GM11168 (cell line): ENCODE results near the gene MAGI2.
"Not testable (repeated sequence)": the region's sequence is repeated elsewhere in the genome, so short reads cannot be mapped to it uniquely, and the experiment has no call there.

Experiments
- in situ Hi-C: fragments of 300-500 bp; cut with MboI; formaldehyde crosslinking; loops from one replicate; pipeline ENCODE4 v1.12.0; 2022; ENCODE audit warnings: low sequenced_read_pairs; ENCODE audit not compliant: unreplicated experiment

The MAGI2 gene

DNA sequence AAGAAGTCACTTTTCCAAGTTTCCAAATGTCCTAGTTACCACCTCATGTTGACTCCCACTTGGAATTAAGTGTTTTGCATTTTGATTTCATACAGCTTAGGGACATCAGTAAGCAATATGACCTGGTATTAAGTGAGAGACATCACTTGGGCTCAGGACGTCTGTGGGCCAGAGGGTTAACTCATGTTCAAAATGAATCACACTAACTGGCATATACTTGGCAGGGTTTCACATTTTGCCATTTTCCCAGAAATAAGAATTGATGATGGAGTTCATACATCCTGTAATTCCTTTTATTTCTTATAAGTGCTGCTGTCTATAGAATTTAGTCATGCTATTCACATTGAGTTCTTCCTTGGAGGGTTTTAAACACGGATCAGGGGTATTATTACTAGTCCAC lies 1138.3 kb downstream of the MAGI2 start:
- in situ Hi-C loops: no loop called here

DNA sequence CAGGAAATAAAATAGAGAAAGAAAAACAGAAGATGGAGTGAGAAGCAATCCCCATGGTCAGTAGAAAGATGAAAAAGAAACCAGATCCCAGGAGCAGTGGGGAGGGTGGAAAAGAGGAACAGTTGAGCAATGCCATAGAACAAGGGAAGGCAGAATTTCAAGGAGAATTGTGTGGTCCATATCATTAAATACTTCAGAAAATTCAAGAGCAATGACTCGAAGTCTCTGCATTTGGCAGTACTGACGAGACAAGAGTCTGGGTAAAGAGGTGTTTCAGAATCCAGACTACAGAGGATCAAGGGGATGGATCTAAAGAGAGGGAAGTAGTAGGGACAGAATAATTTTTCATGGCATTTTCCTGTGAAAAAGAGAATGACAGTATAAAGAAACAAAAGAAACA lies 1142.3 kb downstream of the MAGI2 start:
- in situ Hi-C loops: no loop called here

- in situ Hi-C loops: no loop called here
These were observed 1145.6 kb downstream of the MAGI2 start for GRCh38 chr7:78307892-78308291.

DNA sequence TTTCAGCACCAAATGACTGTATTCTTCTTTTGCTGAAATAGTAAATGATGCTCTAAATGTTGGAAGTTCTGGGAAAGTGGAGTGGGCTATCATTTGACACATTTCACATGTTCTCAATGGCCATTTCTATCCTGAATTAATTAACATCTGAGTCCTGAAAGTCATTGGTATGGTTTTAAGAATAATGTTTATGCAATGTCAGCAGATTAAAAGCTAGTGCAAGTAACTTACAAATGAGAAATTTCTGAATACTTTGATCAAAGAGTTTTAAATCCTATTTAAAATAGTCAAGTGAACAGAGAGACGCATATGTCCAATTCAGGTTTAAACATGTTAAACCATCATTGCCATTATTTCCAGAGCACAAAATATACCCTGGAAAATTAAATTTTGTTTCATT lies 1146.8 kb downstream of the MAGI2 start:
- in situ Hi-C loops: no loop called here

DNA sequence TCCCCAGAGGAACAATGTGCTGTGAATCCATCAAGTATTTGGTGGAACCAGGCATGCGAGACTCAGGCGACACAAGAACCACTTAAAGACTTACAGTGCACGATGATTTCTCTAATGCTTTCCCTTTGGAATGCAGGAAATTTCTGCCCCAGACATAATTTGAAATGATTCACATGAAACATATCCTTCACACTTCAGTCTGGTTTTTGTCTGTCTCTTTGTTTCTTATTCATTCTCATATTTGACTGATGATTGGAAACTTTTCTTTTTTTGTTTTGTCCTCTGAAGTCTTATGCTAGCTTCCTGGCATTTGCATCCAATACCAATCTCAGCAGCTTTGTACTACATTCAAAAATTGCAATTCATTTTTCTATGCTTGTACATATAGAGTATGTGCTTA lies 1152.1 kb downstream of the MAGI2 start:
- in situ Hi-C loops: no loop called here

DNA sequence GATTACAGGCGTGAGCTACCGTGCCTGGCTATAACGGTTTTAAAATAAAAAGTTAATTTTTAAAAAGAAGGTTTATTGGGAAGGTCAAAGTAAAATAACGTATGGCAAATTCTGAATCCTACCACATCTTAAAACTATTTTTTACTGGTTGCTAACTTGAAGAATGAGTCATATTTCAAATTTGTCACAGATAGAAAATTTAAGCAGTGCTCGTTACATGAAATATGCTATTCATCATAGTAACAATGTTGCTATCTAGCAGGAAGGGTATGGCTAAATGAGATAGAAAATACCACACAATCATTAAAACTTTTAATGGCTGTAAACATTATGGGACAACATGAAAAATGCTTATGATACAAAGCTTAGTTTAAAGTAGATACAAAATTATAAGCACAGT lies 1154.4 kb downstream of the MAGI2 start:
- in situ Hi-C loops: no loop called here

DNA sequence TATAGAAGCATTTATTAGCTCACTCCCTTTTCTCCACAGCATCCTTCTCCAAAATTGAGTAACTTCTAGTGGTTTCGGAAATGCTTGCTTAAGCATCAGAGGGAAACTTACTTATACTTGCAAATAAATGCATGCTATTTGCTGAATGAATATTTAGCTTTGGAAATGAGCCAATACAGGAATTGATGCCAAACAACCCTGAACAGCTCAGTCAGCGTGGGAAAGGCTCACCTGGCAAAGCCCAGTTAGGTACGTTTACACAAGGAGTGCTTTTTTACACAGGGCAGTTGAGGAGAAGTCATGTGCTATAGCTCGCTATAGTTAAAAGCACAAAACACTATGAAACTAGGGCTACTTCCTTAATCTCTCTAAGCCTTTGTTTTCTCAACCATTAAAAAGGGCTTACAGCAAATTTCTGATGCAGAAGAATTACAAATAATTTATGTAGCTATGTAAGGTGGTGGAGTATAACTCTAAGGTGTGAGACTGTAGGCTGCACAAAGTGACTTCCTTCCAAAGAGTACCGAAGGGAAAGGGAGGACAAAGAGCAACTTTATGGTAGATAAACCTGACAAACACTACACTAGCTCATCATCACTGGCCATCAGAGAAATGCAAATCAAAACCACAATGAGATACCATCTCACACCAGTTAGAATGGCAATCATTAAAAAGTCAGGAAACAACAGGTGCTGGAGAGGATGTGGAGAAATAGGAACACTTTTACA lies 1156.7 kb downstream of the MAGI2 start:
- in situ Hi-C loops: no loop called here

DNA sequence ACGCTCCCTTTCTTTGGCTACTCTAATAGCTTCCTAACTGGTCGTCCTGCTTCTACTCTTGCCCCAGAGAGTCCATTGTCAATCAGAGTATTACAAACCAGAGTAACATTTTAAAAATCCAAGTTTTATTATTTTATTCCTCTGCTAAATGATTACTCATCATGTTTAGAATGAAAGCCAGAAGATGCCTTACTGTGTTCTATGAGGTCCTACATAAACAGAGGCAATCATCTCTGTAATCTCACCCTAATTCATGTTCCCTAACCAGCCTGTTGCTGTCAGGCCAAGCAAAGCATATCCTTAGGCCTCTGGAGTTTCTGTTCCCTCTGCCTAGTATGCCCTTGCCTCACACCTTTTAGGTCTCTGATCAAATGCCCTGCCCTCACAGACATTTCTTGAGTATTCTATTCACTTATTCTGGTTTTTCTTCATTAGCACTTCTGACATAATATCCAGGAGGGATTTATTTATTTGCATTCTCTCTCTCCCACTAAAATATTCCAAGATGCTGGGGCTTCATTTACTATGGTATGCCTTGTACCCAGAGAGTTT lies 1157.3 kb downstream of the MAGI2 start:
- in situ Hi-C loops: no loop called here

- in situ Hi-C loops: not testable (repeated sequence)
These were observed 1164.0 kb downstream of the MAGI2 start for GRCh38 chr7:78289471-78289870.

- in situ Hi-C loops: no loop called here
These were observed 1168.5 kb downstream of the MAGI2 start for GRCh38 chr7:78284945-78285344.

DNA sequence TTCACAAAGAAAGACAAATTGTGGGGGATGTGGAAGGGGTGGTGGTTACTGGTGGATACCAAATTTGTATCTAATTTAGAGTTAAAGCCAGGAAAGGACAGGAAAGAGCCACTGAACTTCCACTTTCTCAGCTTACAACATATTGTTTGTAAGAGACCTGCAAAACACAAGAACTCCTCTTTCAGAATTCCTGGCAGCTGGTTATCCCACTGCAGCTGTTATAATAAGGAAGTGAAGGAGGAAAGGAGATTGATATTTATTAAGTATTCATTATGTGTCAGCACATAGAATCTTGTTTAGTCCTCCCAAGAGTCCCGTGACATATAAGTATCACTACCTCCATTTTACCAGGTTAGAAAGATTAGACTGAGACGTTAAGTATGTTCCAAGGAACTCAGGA lies 1173.2 kb downstream of the MAGI2 start:
- in situ Hi-C loops: no loop called here

DNA sequence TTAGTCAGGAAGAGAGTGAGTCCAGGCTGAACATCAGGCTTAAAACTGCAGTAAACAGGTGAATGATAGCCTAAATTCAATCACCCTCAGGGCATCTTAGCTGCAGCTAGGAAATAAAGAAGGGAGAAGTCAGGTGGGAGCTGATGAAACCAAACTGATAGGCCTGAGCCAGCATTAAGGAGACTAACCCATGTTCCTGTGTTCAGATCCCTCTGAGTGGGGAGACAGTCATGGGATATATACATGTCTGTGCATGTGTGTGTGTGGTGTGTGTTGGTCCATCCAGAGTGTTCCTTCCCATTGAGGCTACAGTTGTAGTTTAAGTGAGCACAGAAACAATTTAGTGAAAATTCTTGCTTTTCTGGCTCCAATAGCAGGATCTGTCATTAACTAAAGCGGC lies 1174.0 kb downstream of the MAGI2 start:
- in situ Hi-C loops: no loop called here

GRCh38 chr7:78279032-78279431 lies 1174.4 kb downstream of the MAGI2 start:
- in situ Hi-C loops: no loop called here

GRCh38 chr7:78267141-78267540 lies 1186.3 kb downstream of the MAGI2 start:
- in situ Hi-C loops: no loop called here

- in situ Hi-C loops: no loop called here
These were observed 1188.0 kb downstream of the MAGI2 start for GRCh38 chr7:78265486-78265885.

DNA sequence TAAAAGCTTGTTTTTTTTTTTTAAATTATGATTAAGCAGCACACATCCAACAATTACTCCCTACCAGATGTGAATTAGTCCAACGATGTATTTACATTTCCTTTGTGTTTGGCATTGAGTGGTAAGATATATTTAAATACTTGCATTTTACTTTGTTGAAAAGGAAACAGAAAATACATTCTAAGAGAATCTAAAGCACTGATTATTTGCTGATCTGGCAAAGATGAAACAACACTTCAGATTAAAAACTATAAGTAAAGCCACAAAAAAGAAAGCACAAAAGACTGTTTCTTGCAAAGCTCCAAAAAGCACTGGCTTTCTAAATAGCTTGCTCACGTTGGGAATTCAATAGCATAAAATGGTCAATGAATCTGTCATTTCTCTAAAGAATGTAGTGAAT lies 1188.4 kb downstream of the MAGI2 start:
- in situ Hi-C loops: no loop called here

DNA sequence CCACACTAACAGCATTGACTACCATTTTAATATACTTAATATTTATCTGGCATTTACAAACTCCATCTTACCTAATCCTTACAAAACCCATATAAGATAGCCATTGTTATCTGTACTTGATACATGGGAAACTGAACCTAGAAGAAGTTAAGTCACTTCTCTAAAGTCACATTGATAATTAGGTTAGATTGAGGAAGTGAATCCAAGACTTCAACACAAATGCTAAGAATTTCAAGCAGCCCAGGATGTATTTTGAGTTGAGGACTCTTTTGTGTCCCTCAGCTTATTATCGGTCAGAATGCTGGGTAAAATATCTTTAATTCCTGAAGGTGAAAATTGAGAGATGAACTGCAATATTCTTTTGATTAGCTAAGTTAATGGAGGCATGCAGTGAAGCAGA lies 1189.4 kb downstream of the MAGI2 start:
- in situ Hi-C loops: no loop called here

DNA sequence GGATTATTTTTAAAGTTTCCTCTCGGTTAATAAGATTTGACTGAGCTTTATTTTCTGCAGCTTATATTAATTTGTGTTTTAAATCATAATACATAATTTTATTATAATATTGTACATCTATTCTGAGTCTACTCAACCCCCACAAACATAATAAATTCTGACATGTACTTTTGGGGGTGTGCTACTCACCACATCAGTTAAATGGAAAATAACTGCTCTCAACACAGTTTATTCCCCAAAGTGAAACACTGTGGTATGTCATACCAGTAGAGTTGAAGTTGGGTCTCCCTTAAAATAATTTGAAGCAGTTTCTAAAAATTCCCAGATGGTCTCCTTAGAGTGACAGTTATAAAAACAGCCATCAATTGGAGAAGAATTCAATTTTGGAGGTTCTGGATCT lies 1191.7 kb downstream of the MAGI2 start:
- in situ Hi-C loops: no loop called here

GRCh38 chr7:78261302-78261701 lies 1192.2 kb downstream of the MAGI2 start:
- in situ Hi-C loops: no loop called here

DNA sequence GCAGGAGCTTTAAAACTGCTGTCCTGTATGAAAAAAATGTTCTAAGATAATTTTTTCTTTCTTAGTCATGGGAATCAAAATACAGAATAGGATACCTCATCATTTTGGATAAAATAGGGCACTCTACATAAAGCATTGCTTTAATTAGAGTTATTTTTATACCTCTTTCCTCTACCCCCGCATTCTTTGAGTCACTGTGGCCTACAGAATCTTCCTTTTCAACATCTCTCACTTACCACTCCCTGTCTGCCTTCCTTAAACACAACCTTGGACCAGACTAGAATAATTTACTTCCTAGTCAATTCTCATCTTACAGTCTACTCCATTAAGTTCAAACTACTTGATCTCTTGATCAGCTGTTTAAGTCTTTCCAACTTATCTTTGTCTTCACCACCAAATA lies 1192.6 kb downstream of the MAGI2 start:
- in situ Hi-C loops: no loop called here

- in situ Hi-C loops: no loop called here
These were observed 1198.8 kb downstream of the MAGI2 start for GRCh38 chr7:78254726-78255055.
